ENCODE measurements around the gene PARN. TPM values are rescaled to one million over a fixed set of nuclear protein-coding genes. Genes with fewer than 3 reads are reported as not detected.

PARN gene
- total and polyA plus RNA-seq, 2 of the 8 experiments (the other 6 are each of a cell fraction or from before 2014, with no cell fraction given), result 24.5 to 44.6 TPM

DNA sequence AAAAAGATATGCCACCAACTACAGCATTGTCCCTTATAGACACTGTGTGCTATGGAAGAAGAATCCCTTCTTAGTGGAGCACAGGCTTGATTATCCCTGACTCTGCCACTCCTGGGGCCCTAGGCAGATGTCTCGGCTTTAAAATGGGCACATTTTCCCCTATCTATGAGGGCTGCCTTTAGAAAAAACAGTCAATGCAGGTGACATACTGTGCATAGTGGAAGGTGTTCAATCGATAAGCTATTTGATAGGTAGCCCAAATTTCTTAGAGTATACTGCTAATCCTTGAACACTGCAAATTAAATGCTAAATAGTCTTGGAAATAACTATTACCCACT lies 64.4 kb downstream of the PARN start:
- H2BK120ac ChIP-seq (replicated peaks; ENCODE audit: low read depth, low read length), result no peak overlapping the region
- H2AFZ ChIP-seq (ENCODE audit: low read length), result no peak overlapping the region
- no peak overlapping the region for H3K14ac ChIP-seq (ENCODE audit: insufficient read length)
- no peak overlapping the region for H4K91ac ChIP-seq (replicated peaks; ENCODE audit: insufficient read length, low read length)
- no peak overlapping the region for H3K18ac ChIP-seq (ENCODE audit: extremely low read depth, low read length)
- peaks cover 0 to 5% (median 2%) of the 10 kb centered on the region in 4 experiments; a peak in 4 of 7 replicates for H3K4me1 ChIP-seq (replicated peaks in 1 of 4; ENCODE audit: control insufficient read depth in 3 of 4, insufficient read depth in 4 of 4, low read length in 3 of 4)
- H3K23me2 ChIP-seq (ENCODE audit: low read depth, low read length), result no peaks in the 10 kb centered on the region
- H4K20me1 ChIP-seq (replicated peaks in 1 of 2; ENCODE audit: control insufficient read depth in 1 of 2, insufficient read depth in 2 of 2, low read length in 2 of 2), result no peaks in the 10 kb centered on the region
- H4K5ac ChIP-seq (ENCODE audit: insufficient read length, low read depth, low read length), result no peak overlapping the region
- WGBS, 2 experiments (ENCODE audit: extremely low coverage in 1 of 2, insufficient coverage in 1 of 2, insufficient read length in 1 of 2, insufficient replicate concordance in 2 of 2, low coverage in 1 of 2, low lambda C conversion rate in 2 of 2, missing lambda C conversion rate in 1 of 2), result 81% methylated on average over 2 of the region's 2 CpGs; no CpG with 5 or more reads in 1 of the 2 experiments
- H3K36me3 ChIP-seq (ENCODE audit: control insufficient read depth in 2 of 4, insufficient read depth in 4 of 4, low read length in 3 of 4), result no peaks in the 10 kb centered on the region
- H2BK12ac ChIP-seq (ENCODE audit: low read depth, low read length), result no peak overlapping the region
- H3K4ac ChIP-seq (replicated peaks; ENCODE audit: insufficient read length, low read depth, low read length), result no peak overlapping the region
- no peak overlapping the region for H3K9ac ChIP-seq (replicated peaks in 1 of 4; ENCODE audit: extremely low read depth in 1 of 4, low read depth in 3 of 4, low read length in 3 of 4)
- H3K56ac ChIP-seq (replicated peaks; ENCODE audit: insufficient read length, low read depth, low read length), result no peak overlapping the region
- ChIA-PET POLR2A (ENCODE audit: partially characterized antibody) (interaction anchor here (0.6 to 0.7 kb wide), 2 partner anchors 8 to 74 kb away, joined by 3 to 4 read pairs; no protein-coding TSS in a partner anchor), CTCF (ENCODE audit: partially characterized antibody) (interaction anchor here (0.6 to 1.5 kb wide), 3 partner anchors 14 to 513 kb away, joined by 3 to 5 read pairs (median 3); no protein-coding TSS in a partner anchor)
- no peaks in the 10 kb centered on the region for H3K79me1 ChIP-seq (ENCODE audit: low read depth, low read length)
- no peak overlapping the region for H2AK5ac ChIP-seq (ENCODE audit: low read depth, low read length)
- H3K4me3 ChIP-seq (ENCODE audit: extremely low read depth in 1 of 4, insufficient read depth in 2 of 4, low read depth in 3 of 4, low read length in 4 of 4), result no peak overlapping the region
- H3K27ac ChIP-seq (ENCODE audit: low read depth, low read length), result no peak overlapping the region
- no peak overlapping the region for H3K4me2 ChIP-seq (ENCODE audit: insufficient read depth in 1 of 2, low read depth in 2 of 2, low read length in 2 of 2)
- DNase-seq (ENCODE audit: low read depth in 1 of 2, low spot score in 2 of 2) (no peak), FAIRE-seq (no peak)
- H3K9me3 ChIP-seq (ENCODE audit: insufficient read depth in 2 of 2, low read depth in 1 of 2, low read length in 1 of 2), result no peaks in the 10 kb centered on the region
- no peak overlapping the region for H3K23ac ChIP-seq (ENCODE audit: insufficient read length)
- no peak overlapping the region for H4K8ac ChIP-seq (ENCODE audit: extremely low read depth, insufficient read depth, low read length)
- H2BK20ac ChIP-seq (ENCODE audit: low read length), result no peak overlapping the region
- no peaks in the 10 kb centered on the region for H3K79me2 ChIP-seq (ENCODE audit: control insufficient read depth in 1 of 2, insufficient read depth in 2 of 2, low read length in 2 of 2)
- H2BK5ac ChIP-seq (ENCODE audit: low read depth, low read length), result no peak overlapping the region
- H2BK15ac ChIP-seq (ENCODE audit: low read length), result no peak overlapping the region
- no peaks in the 10 kb centered on the region for H3K27me3 ChIP-seq (replicated peaks in 1 of 4; ENCODE audit: control insufficient read depth in 3 of 4, extremely low read depth in 1 of 4, insufficient read depth in 3 of 4, low read length in 3 of 4)
- TF ChIP-seq YY1 (IDR thresholded peaks at IDR 0.05; ENCODE audit: low read depth, low read length) (no peak), FOSL1 (IDR thresholded peaks at IDR 0.05; ENCODE audit: insufficient read depth, low read depth, low read length) (no peak)
